ENCODE measurements around the gene NSUN5. TPM values are rescaled to one million over a fixed set of nuclear protein-coding genes. Genes with fewer than 3 reads are reported as not detected.
"Not testable (repeated sequence)": the region's sequence is repeated elsewhere in the genome, so short reads cannot be mapped to it uniquely, and the experiment has no call there.

NSUN5 gene
- total and polyA plus RNA-seq, 9 donors, result 3.7 to 24.3 (median 17.9) TPM

GRCh38 chr7:73320009-73320408 lies 11.4 kb upstream of the NSUN5 start:
- H3K9me3 ChIP-seq; H3K27me3 ChIP-seq; H3K4me3 ChIP-seq; H3K4me1 ChIP-seq (ENCODE audit: insufficient read depth); DNase-seq; intact Hi-C loops (cut with DNase I); H3K27ac ChIP-seq; H3K36me3 ChIP-seq: not testable (repeated sequence)
- WGBS, 3 donors, result 52 to 73% (median 62%) methylated on average over 9 of the region's 9 CpGs

DNA sequence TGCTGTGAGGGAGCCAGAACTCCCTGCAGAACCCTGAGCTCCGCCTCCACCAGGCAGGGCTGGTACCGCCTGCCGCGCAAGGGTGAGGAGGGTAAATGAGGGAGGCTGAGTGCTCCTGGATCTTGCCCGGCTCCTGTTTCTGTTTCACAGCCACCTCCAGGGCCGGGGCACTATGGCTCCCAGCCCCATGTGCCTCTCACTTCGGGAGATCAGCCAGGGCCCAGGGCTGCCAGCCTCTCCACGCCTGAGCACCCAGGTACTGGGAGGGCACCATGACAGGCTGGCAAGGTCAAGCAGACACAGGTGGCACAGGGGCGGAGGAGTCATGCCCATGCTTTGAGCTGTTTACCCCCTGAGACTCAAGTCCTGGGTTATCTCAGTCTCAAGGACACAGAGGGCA lies 10.9 kb upstream of the NSUN5 start:
- intact Hi-C loops (cut with DNase I); DNase-seq; H3K27ac ChIP-seq; H3K4me3 ChIP-seq; H3K27me3 ChIP-seq; H3K4me1 ChIP-seq (ENCODE audit: insufficient read depth); H3K9me3 ChIP-seq; H3K36me3 ChIP-seq: not testable (repeated sequence)
- 32 to 70% (median 38%) methylated on average over 9 of the region's 9 CpGs for WGBS, 3 donors

DNA sequence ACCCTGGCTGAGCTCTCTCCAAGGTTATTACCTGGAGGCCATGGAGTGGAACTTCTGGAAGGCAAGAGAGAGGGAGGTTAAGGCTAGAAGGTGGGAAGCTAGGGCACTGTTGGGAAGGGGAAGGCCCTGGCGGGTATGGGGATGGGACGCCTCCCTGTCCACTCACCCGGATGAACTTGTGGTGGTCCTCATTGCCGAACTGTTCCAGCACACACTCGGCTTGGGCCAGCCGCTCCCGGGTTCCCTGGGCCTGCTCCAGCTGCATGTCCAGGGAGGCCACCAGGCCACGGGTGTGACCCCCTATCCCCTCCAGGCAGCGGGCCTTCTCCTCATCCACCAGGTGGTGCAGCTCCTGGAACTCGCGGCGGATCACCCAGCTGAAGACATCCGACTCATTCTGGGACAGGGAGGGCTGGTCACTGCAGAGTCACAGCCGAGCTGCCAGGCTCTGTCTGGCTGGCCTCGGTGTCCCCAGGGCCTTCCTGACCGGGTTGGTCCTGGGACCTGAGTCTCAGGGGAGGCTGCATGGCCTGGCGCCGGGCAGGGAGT lies 10.1 kb upstream of the NSUN5 start:
- DNase-seq; H3K4me3 ChIP-seq; H3K9me3 ChIP-seq; H3K27me3 ChIP-seq; H3K27ac ChIP-seq; intact Hi-C loops (cut with DNase I); H3K36me3 ChIP-seq; H3K4me1 ChIP-seq (ENCODE audit: insufficient read depth): not testable (repeated sequence)
- WGBS, 3 donors, result 77 to 85% (median 85%) methylated on average over 11 to 15 of the region's 18 CpGs

GRCh38 chr7:73316521-73316920 lies 7.9 kb upstream of the NSUN5 start:
- Histone ChIP-seq H3K4me1 (ENCODE audit: insufficient read depth) (peaks cover 3% of the 10 kb centered on the region), H3K36me3 (no peaks in the 10 kb centered on the region), H3K27ac (no peak overlapping the region), H3K9me3 (no peaks in the 10 kb centered on the region), H3K27me3 (no peaks in the 10 kb centered on the region), H3K4me3 (no peak overlapping the region)
- intact Hi-C loops (cut with DNase I), result no loop called here
- no peak for DNase-seq
- no peak for TF ChIP-seq POLR2A (IDR thresholded peaks at IDR 0.05)
- no peak for TF ChIP-seq EP300 (IDR thresholded peaks at IDR 0.05)
- TF ChIP-seq, protein P1, sequence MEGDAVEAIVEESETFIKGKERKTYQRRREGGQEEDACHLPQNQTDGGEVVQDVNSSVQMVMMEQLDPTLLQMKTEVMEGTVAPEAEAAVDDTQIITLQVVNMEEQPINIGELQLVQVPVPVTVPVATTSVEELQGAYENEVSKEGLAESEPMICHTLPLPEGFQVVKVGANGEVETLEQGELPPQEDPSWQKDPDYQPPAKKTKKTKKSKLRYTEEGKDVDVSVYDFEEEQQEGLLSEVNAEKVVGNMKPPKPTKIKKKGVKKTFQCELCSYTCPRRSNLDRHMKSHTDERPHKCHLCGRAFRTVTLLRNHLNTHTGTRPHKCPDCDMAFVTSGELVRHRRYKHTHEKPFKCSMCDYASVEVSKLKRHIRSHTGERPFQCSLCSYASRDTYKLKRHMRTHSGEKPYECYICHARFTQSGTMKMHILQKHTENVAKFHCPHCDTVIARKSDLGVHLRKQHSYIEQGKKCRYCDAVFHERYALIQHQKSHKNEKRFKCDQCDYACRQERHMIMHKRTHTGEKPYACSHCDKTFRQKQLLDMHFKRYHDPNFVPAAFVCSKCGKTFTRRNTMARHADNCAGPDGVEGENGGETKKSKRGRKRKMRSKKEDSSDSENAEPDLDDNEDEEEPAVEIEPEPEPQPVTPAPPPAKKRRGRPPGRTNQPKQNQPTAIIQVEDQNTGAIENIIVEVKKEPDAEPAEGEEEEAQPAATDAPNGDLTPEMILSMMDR (IDR thresholded peaks at IDR 0.05), result no peak
- WGBS, 3 donors, result 85 to 86% (median 85%) methylated on average over 9 of the region's 9 CpGs

DNA sequence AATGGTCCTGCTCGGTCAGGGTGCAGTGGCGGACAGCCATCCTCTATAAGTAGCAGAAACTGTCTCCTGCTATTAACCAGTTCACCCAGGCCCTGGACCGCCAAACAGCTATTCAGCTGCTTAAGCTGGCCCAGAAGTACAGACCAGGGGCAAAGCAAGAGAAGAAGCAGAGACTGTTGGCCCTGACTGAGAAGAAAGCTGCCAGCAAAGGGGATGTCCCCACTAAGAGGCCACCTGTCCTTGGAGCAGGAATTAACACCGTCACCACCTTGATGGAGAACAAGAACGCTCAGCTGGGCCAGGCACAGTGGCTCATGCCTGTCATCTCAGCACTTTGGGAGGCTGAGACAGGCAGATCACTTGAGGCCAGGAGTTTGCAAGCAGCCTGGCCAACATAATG lies 5.6 kb upstream of the NSUN5 start:
- no peak overlapping the region for H3K27ac ChIP-seq
- H3K9me3 ChIP-seq, result no peaks in the 10 kb centered on the region
- H3K4me3 ChIP-seq, result no peak overlapping the region
- no peaks in the 10 kb centered on the region for H3K36me3 ChIP-seq
- WGBS, 3 donors, result 81 to 89% (median 86%) methylated on average over 5 of the region's 5 CpGs
- TF ChIP-seq, protein P1 (IDR thresholded peaks at IDR 0.05), result no peak
- TF ChIP-seq EP300 (IDR thresholded peaks at IDR 0.05) (no peak), POLR2A (IDR thresholded peaks at IDR 0.05) (no peak)
- DNase-seq, result no peak
- intact Hi-C loops (cut with DNase I), result no loop called here
- H3K4me1 ChIP-seq (ENCODE audit: insufficient read depth), result peaks cover 2% of the 10 kb centered on the region
- no peaks in the 10 kb centered on the region for H3K27me3 ChIP-seq

- Histone ChIP-seq H3K36me3 (no peaks in the 10 kb centered on the region), H3K27ac (no peak overlapping the region), H3K27me3 (no peaks in the 10 kb centered on the region), H3K4me3 (no peak overlapping the region), H3K9me3 (no peaks in the 10 kb centered on the region), H3K4me1 (ENCODE audit: insufficient read depth) (peaks cover 5% of the 10 kb centered on the region)
- 64 to 71% (median 71%) methylated on average over 4 of the region's 4 CpGs for WGBS, 3 donors
- no peak for DNase-seq
- TF ChIP-seq POLR2A (IDR thresholded peaks at IDR 0.05) (no peak), EP300 (IDR thresholded peaks at IDR 0.05) (no peak)
- TF ChIP-seq, protein P1 (IDR thresholded peaks at IDR 0.05), result no peak
- intact Hi-C loops (cut with DNase I), result no loop called here
Measured at GRCh38 chr7:73313521-73313906, 4.9 kb upstream of the NSUN5 start.

Measured in ovary (tissue), 9 donors.